HG03139 (cell line): Measurements from ENCODE around the gene AVPI1.

Experiments used
- ATAC-seq: cut with Tn5 transposase; IDR thresholded peaks from one replicate; pipeline ENCODE4 v1.9.1; 2021; ENCODE audit not compliant: unreplicated experiment

AVPI1 gene, protein sequence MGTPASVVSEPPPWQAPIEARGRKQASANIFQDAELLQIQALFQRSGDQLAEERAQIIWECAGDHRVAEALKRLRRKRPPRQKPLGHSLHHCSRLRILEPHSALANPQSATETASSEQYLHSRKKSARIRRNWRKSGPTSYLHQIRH

DNA sequence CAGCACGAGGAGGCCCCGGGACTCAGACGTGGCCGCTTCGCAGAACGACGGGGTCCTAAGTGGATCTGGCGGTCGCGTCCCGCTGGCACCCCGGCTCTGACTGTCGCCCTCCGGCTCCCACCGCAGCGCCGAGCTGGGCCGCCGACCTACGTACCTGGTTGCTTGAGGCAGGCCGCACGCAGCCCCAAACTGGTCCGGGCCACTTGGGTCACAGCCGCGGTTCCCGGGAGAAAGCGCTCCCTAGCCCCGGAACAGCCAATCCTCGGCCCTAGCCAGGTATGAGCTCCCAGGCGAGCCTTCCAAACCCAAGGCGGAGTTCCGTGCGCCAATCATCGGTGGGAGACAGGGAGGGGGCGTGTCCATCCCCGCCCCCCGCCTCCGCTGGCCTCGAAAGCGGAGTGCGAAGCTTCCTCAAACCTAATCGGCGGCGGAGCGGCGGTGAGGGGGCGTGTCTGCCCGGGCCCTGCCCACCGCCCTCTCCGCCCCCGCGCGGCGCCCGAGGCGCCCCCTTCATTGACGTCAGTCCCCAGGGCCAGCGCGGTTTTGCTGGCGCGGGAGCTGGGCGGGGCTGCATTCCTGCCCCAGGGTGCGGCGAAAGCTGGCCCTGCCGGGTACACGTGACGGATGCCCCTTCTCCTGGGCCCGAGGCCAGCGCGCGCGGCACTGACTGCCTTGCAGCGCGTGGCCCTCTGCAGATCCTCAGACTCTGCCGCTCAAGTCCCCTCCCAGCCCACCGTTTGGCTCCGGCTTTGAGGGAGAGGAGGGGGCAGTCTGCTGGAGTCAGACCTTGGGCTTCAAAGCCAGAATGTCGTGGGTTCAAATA is at the start of gene AVPI1:
AVPI1 (minus strand) TSS at position 280 of the 823 bp plus-strand sequence. CDS start 7,336 bp downstream, outside the sequence.
- peak; percentile 86 for ATAC-seq

DNA sequence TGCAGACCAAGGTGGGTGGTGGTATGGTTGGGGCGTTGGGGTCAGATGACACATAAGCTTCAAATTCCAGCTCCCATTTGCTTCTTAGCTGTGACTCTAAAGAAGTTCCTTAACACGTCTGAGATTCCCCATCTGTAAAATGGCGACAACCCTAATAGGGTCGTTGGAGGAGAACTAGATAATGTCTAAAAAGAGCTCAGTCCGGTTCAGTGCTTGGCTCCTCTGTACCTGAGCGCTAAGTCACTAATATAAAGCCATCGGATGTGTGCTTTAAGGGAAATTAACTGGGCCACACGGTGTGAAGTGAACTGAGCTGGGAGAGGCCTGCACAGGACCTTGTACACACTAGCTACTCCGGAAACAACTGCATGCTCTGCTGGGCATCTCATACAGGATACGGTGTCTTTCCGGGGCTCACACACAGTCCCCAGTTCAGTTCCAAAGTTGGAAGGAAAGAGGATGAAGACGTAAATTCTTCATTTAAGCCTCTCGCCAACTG is 49.4 kb upstream of the AVPI1 start:
- peak; percentile 14 for ATAC-seq

DNA sequence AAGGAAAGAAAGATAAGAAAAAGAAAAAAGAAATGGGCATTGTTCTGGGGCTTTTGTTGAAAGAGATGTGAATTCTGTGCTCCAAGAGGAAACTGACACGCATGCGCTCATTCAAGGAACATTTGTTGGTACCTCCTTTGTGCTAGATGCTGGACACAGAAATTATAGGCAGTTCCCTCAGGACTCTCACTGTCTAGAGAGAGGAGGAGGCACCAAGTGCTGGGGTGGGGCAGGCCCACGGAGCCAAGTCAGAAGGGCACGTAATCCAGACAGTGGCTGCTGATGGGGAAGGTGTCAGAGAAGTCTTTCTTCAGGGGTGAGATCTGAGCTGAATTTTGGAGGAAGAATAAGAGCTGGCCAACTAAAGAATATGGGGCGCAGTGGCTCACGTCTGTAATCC is 47.0 kb upstream of the AVPI1 start:
- no peak for ATAC-seq

DNA sequence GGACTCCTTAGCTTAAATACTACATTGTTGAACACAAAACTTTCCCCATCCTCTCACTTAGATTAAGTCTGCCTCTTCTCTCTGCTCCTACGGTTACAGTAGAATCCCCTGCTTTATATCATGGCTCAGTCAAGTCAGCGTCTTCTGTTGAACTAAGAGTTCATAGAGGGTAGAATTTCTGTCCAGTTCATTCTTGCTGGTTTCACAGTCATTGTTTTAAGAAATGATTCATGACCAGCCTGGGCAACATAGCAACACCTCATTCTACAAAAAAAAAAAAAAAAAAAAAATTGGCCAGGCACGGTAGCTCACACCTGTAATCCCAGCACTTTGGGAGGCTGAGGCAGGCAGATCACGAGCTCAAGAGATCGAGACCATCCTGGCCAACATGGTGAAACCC is 46.2 kb upstream of the AVPI1 start:
- no peak for ATAC-seq

DNA sequence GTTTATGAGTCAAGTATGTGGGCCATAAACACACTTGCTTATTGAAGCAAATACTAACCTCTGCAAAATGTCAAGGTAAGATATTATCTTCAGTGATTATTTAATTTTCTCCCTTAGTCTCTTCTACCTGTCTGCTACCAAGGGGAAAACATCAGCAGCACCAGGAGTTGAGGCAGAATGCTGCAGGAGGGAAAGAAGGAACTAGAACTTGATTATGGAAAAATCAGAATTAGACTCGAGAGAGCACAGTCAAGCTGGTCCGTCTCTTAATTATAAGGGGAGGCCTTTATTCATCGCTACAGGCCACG is 45.0 kb upstream of the AVPI1 start:
- ATAC-seq, result no peak

DNA sequence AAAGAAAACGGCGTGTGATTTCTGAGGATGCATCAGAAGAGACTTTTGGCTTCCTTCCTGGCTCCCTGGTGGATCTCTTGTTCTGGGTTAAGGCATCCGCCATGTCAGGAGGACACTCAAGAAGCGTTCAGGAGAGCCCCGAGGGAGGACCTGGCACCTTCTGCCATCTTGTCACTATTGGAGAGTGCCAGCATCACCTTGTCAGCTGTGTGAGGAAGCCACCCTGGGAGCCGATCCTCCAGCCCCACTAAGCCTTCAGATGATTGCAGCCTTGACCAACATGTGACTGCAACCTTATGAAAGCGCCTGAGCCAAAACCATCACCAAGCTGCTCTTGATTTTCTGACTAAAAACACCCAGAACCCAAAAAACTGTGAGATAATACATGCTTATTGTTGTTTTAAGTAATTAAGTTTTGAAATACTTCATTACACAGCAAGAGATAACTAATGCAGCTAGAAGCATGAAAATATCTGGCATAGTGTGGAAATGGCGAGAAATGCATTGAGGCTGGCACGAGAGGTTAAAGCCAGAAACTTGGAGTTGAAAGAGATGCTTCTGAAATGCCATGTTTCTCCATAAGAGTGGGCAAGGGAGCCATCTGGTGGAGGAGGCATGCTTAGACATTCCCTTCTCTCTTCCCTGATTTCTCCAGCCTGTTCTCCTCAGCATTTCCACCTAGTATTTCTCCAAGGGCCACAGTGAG is 44.5 kb upstream of the AVPI1 start:
- ATAC-seq, result no peak

DNA sequence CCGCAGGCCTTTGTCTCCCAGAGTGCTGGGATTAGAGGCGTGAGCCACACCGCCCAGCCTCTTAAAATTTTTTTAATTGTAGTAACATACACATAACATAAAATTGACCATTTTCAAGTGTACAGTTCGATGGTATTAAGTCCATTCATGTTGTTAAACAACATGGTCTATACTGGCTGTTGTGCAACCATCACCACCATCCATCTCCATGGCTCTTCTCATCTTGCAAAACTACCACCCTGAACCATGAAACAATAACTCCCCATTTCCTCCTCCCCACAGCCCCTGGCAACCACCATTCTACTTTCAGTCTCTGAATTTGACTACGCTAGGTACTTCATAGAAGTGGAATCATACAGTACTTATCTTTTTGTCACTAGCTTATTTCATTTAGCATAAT is 42.0 kb upstream of the AVPI1 start:
- ATAC-seq, result no peak

DNA sequence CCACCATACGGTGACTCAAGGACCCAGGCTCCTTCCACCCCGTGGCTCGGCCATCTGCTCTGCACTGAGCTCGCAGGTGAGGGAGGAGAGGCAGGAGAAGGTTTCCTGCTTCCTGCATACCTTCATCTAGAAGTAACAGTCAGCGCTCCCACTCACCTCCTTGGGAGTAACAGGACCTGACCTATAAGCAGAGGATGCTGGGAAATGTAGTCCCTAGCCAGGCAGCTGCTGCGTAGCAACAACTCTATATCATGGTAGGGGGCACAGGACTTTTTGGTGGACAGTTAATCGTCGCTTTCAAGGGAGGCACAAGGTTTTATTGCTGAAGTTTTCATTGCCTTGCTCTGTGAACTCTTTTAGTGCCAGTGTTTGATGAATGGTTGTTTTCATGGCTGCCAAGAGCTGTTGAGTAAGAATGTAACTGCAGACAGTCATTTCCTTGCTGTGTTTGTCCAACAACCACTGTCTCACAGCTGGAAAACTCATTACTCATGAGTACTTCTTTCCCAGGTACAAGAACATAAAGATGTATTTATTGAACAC is 39.7 kb upstream of the AVPI1 start:
- ATAC-seq, result no peak

DNA sequence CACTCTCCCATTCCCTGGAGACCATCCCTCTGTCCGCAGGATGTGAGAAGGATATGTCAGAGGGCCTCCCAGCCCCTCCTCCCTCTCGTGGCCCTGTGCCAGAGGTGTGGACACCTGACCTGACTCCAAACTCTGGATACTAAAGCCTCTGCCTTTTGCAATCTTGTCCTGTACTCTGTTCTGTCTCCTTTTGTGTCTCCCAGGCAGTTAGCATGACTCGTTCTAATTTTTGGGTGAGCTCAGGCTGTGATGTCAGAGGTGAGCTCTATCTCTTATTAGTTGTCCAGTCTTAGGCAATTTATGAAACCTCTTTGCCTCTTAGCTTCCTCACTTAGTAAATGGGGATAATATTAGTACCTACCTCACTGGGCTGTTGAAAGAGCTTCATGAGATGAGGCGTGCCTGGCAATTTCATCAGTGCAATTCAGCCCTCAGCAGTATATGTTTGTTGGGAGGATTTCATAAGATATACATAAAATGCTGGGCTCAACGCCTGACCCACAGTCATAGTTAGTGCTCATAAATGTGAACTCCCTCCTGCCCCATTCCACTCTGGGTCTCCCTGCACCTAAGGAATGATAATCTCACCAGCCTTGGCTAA is 37.4 kb upstream of the AVPI1 start:
- ATAC-seq, result no peak

DNA sequence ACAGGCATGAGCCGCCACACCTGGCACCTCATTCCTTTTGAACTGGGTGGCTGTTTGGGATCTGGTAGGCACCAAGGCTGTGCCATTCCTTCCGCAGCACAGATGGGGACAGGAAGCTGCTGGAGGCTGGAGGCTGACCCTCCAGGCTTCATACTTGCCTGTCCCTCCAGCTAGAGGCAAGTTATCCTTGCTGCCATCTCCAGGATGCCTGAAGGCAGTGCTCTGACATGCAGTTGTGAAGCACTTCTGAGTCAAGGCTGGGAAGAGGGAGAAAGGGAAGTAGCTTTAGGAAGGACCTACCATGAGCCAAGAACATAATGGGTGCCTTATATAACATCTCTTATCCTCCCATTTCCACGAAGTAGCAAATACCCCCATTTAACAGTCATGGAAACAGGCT is 36.0 kb upstream of the AVPI1 start:
- ATAC-seq, result no peak

DNA sequence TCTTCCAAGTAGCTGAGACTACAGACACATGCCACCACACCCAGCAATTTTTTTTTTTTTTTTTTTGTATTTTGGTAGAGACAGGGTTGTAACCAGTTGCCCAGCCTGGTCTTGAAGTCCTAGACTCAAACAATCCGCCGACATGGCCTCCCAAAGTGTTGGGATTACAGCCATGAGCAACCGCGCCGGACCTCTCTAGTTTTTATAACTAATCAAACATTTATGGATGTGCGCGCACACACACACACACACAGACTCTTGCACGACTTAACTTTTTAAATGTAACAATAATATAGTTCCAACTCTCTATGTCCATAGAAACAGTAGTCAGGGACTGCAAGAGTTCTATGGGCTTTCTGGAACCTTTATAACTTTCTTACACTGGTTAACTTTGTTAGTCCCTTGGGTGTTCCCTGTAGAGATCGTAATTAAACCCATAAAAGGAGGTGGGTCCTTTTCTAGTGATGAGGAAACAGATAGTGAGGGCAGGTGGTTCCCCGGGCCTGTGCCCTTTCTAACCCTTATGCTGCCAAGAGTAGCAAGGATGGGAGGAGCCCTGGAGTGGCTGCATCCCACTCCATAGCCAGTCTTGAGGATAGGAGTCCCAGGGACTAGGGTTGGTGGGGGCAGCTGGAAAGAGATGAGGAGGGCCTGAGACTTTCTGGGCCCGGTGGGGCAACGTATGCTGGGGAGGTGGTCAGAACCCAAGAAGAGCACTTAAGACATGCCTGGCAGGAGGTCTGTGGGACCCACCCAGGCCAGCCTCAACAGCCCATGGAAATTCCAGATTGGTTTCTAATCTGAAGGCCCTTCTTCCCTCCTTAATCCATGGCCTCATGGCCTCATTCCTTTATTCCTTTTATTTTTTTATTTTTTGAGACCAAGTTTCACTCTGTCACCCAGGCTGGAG is 35.1 kb upstream of the AVPI1 start:
- no peak for ATAC-seq

DNA sequence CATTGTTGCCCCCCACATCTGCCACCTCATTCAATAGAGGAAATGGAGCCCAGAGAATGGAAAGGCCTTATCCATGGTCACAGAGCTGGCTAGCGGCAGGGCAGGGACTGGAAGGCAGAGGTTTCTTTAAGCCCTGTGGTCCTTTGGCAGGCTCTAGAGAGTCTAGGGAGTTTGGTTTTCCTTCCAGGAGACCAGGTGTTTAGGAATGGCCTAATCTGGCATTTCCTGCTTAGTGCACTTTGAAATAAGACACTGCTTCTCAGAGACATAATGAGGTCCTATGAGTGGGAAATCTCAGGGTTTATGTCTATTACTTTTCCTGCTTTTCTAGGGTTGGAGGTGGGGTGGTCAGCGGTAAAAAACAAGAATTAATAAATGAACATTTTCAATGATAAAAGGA is 32.6 kb upstream of the AVPI1 start:
- no peak for ATAC-seq

DNA sequence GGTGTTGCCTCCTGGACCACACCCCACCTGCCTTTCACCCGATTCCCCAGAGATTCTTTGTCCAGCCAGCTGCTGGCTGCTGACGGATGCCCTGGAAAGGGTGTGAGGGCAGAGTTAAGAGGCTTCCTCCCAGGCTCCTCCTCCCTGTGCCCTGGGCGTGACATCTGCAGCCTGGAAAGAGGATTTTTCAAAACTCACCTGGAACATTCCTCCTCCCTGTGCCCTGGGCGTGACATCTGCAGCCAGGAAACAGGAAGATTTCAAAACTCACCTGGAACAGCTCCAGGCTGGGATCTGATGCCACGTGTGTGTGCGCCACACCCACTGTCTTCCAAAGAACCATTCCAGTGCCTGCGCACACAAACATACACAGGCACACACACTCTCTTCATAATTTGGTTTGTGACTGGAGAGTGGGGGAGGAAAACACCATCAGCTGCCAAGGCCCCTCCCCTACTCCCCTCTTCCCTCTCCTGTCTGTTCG is 31.7 kb upstream of the AVPI1 start:
- no peak for ATAC-seq

DNA sequence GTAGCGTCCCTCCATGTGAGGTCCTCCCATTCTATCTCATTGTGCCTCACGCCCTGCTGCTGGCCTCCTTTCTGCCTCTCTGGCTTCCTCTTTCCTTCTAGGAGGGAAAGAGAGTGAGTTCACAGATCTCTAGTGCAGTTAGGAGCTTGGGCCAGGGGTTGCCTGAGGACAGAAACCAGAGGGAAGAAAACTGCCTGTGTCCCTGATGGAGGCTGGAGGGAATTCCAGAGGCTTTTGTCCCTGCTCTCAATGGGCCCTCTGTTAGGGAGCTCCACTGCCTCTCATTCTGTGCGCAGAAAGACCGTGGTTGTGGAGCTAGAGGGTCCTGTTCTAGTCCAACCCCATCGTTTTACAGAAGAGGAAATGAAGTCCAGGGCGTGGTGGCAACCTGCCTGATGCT is 31.1 kb upstream of the AVPI1 start:
- ATAC-seq, result no peak

DNA sequence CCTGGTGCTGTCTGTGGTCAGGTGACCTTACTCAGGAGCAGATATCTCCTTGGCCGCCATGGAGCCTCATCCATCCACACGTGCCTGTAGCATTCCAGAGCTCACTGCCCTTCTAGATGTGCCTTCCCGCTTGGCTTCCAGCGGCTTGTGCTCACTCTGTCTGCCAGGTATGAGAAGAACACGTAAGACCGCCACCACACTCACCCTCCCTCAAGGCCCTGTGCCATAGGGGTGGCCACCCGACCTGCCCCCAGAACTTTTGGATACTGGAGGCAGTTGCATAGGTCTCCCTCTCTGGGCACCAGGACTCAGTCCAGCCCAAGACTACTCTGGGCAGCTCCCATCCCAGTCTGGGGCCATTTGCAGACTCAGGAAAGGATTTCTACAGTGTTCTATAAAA is 30.6 kb upstream of the AVPI1 start:
- no peak for ATAC-seq

DNA sequence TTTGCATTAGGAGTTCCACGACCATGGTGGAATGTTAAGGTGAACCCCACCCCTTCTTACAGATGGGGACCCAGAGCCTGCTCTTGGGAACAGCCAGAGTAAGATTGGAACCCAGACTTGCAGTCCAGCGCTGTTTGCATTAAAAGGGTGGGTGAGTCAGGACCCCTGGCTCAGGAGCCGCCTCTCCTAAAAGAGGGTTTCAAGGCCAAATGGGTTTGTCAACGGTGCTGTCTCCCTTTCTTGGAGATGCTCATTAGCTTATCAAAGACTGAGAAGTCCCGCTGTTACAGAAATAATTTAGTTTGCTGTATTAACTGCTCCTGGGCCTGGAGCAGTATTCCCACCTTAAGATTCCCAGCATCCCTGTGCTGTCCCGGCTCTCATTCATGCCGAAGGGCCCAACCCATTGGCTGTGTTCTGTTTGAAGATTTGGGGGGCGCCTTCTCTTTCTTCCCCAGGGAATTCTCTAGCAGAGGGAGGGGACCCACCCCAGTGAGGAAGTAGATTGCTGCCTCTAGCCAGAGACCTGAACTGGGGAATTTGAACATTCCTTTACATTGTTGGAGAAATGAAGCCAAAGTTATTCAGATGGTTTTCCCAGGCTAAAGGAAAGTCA is 28.3 kb upstream of the AVPI1 start:
- ATAC-seq, result no peak

DNA sequence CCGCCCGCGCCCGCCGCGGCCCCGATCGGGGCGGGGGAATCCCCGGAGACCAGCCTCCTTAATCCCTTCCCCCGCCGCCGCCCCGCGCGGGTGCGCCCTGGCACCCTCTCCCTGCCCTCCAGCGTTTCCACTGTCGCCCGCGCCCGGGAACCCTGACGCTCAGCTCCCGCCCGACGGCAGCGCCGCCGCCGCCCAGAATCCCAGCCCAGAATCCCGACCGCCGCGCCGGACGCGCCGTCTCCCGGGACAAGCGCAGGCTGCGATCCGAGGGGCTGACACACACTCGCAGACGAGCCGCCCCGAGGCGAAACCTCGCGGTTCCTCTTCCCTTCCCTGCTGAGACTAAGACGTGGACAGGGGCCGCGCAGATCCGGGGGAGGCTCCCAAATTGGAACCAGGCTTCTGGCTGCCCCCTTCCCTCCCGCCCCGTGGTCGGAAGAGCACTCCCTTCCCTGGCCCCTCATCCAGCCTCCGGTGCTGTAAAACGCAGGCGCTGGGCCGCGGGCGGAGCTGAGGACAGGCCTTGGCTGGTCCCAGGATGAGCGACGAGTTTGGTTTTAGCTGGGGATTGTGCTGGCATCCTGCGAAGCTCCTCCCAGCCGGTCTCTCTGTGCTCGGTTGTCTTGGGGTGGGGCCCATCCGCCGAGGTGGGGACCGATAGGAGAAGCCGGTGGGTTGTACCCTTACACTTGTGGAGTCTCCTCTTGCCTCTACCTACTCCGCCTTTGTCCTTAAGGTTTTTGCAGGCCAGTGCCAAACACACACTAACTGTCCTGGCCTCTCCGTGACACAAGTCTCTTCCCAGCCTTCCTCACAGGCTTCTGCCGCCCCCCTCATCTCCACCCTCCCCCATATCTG is 27.6 kb upstream of the AVPI1 start:
- no peak for ATAC-seq

DNA sequence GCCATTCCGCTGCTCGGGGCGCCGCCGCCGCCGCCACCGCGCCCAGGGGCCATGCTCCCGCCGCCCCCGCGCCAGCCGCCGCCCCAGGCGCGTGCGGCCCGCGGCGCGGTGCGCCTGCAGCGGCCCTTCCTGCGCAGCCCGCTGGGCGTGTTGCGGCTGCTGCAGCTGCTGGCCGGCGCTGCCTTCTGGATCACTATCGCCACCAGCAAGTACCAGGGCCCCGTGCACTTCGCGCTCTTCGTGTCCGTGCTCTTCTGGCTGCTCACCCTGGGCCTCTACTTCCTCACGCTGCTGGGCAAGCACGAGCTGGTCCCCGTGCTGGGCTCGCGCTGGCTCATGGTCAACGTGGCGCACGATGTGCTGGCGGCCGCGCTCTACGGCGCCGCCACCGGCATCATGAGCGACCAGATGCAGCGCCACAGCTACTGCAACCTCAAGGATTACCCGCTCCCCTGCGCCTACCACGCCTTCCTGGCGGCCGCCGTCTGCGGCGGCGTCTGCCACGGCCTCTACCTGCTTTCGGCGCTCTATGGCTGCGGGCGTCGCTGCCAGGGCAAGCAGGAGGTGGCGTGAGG is 26.9 kb upstream of the AVPI1 start:
- peak; percentile 71 for ATAC-seq
